Measurements from ENCODE around the gene GSPT1. TPM values are rescaled to one million over a fixed set of nuclear protein-coding genes. Genes with fewer than 3 reads are reported as not detected.
A peak's percentile ranks its signal among the peaks of the same experiment; 100 is the strongest.

GSPT1 gene
- total RNA-seq, 2 experiments from 2014 or later: 54.3 to 146 TPM

GRCh38 chr16:11916524-11917285, 949 bp upstream of the GSPT1 start:
- no peak for DNase-seq (ENCODE audit: low spot score)
- peak overlapping the region; percentile 72 for H3K4me2 ChIP-seq (ENCODE audit: low read length)
- peaks cover 24% of the 10 kb centered on the region for H4K20me1 ChIP-seq (ENCODE audit: insufficient read depth, low read length)
- TF ChIP-seq CTCF (conservative IDR thresholded peaks at IDR 0.05; ENCODE audit: low read length) (no peak), EZH2phosphoT487 (IDR thresholded peaks at IDR 0.05; ENCODE audit: borderline replicate concordance, low read depth, low read length) (no peak)
- BruUV-seq (replicated peaks): no TSS peak
- H2AFZ ChIP-seq (ENCODE audit: low read length): peak overlapping the region; percentile 98
- intact Hi-C loops (cut with micrococcal nuclease; ENCODE audit: unreplicated experiment): no loop called here
- CTCF ChIA-PET (ENCODE audit: unreplicated experiment): no interaction called here
- peaks cover 25% of the 10 kb centered on the region for H3K4me1 ChIP-seq (ENCODE audit: insufficient read depth, low read length, poor library complexity, severe bottlenecking)
- H3K36me3 ChIP-seq (ENCODE audit: insufficient read depth, low read length): peaks cover 29% of the 10 kb centered on the region
- peaks cover 39% of the 10 kb centered on the region for H3K79me2 ChIP-seq (ENCODE audit: insufficient read depth, low read depth, low read length)
- H3K4me3 ChIP-seq (ENCODE audit: low read depth, low read length, poor library complexity, severe bottlenecking): peak overlapping the region; percentile 57
- H3K9me3 ChIP-seq (ENCODE audit: low read length): peaks cover 6% of the 10 kb centered on the region; the same call in 1 of the 2 replicates
- H3K27ac ChIP-seq (ENCODE audit: low read depth, low read length, poor library complexity, severe bottlenecking): no peak overlapping the region
- POLR2A ChIA-PET: interaction anchor here (0.6 to 1.3 kb wide), 4 partner anchors 10 to 566 kb away, joined by 3 to 5 read pairs (median 4); partner anchors contain the start of gene TNFRSF17
- H3K9me2 ChIP-seq (ENCODE audit: insufficient read depth, low read length): no peaks in the 10 kb centered on the region

DNA sequence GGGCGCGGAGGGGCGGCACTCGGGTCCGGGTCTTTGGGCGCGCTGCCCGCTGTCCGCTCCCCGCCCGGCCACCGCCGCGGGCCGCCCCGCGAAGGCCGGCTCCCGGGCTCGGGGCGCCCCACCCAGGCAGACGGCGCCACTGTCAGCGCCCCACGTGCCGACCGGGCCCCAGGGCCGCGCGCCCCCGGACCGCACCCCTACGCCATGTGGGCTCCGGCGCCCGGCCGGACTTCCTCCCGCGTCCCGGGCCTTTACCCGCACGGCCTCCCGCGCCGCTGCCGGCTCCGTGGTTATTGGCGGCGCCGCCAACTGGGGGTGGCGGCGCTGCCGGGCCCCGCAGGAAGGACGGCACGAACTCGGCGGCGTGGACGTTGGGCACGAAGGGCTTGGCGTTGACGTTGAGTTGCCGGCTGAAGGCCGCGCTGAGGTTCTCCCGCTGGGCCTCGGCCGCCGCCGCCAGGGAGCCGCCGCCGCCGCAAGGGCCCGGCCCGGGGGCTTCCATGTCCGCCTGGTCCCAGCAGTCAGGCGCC, 577 bp downstream of the GSPT1 start:
- Histone ChIP-seq H3K9me2 (ENCODE audit: insufficient read depth, low read length) (no peaks in the 10 kb centered on the region), H3K4me1 (ENCODE audit: insufficient read depth, low read length, poor library complexity, severe bottlenecking) (peaks cover 32% of the 10 kb centered on the region), H4K20me1 (ENCODE audit: insufficient read depth, low read length) (peaks cover 35% of the 10 kb centered on the region), H3K9me3 (ENCODE audit: low read length) (peaks cover 6% of the 10 kb centered on the region; the same call in 1 of the 2 replicates), H2AFZ (ENCODE audit: low read length) (no peak overlapping the region; the same call in 1 of the 2 replicates), H3K79me2 (ENCODE audit: insufficient read depth, low read depth, low read length) (peaks cover 54% of the 10 kb centered on the region), H3K27ac (ENCODE audit: low read depth, low read length, poor library complexity, severe bottlenecking) (peak overlapping the region; percentile 54), H3K4me3 (ENCODE audit: low read depth, low read length, poor library complexity, severe bottlenecking) (peak overlapping the region; percentile 84), H3K36me3 (ENCODE audit: insufficient read depth, low read length) (peaks cover 43% of the 10 kb centered on the region), H3K4me2 (ENCODE audit: low read length) (peak overlapping the region; percentile 91)
- BruUV-seq (replicated peaks): no TSS peak
- TF ChIP-seq CTCF (conservative IDR thresholded peaks at IDR 0.05; ENCODE audit: low read length) (0 out of 2 replicates have a peak, but pooled peaks have one; percentile 15), EZH2phosphoT487 (IDR thresholded peaks at IDR 0.05; ENCODE audit: borderline replicate concordance, low read depth, low read length) (no peak)
- POLR2A ChIA-PET: no interaction called here
- CTCF ChIA-PET (ENCODE audit: unreplicated experiment): no interaction called here
- peak; percentile 64 for DNase-seq (ENCODE audit: low spot score)
- intact Hi-C loops (cut with micrococcal nuclease; ENCODE audit: unreplicated experiment): no loop called here
